Measurements from ENCODE around the gene DUSP22. TPM values are rescaled to one million over a fixed set of nuclear protein-coding genes. Genes with fewer than 3 reads are reported as not detected.

The DUSP22 gene
- total and polyA plus RNA-seq, 2 donors (not counting 1 experiment from before 2014, with no cell fraction given) = 117 to 133 TPM

- intact Hi-C loops (cut with micrococcal nuclease) = no loop called here
- WGBS (ENCODE audit: insufficient coverage) = 83% methylated on average over 9 of the region's 17 CpGs
- Histone ChIP-seq H3K79me2 (ENCODE audit: control insufficient read depth, insufficient read depth, low read length) (no peaks in the 10 kb centered on the region), H3K36me3 (replicated peaks in 1 of 2; ENCODE audit: control extremely low read depth in 1 of 2, control insufficient read depth in 1 of 2, extremely low read depth in 1 of 2, insufficient read depth in 2 of 2, low read length in 1 of 2) (no peaks in the 10 kb centered on the region), H2AFZ (ENCODE audit: insufficient read depth, low read depth, low read length, poor library complexity, severe bottlenecking) (no peak overlapping the region), H3K9me3 (ENCODE audit: control extremely low read depth in 1 of 3, control insufficient read depth in 2 of 3, insufficient read depth in 1 of 3, low read length in 2 of 3) (peaks cover 0 to 24% (median 0%) of the 10 kb centered on the region in 3 donors), H3K4me2 (replicated peaks; ENCODE audit: low read depth, low read length, poor library complexity, severe bottlenecking) (no peak overlapping the region), H3K4me1 (ENCODE audit: control insufficient read depth in 2 of 2, insufficient read depth in 2 of 2, low read length in 2 of 2) (peaks cover 27 to 35% of the 10 kb centered on the region in 2 donors), H4K20me1 (ENCODE audit: control insufficient read depth, insufficient read depth, low read length, poor library complexity, severe bottlenecking) (no peaks in the 10 kb centered on the region), H3K4me3 (ENCODE audit: control extremely low read depth in 1 of 5, extremely low read depth in 1 of 5, insufficient read depth in 1 of 5, low read depth in 2 of 5, low read length in 4 of 5) (no peak overlapping the region), H3K9ac (ENCODE audit: low read length) (no peak overlapping the region), H3K27me3 (replicated peaks in 1 of 4; ENCODE audit: control extremely low read depth in 1 of 4, control insufficient read depth in 3 of 4, insufficient read depth in 4 of 4, low read length in 3 of 4) (peaks cover 0 to 2% (median 0%) of the 10 kb centered on the region in 4 experiments), H3K27ac (ENCODE audit: low read length in 2 of 2) (no peak overlapping the region)
- Mint-ChIP-seq H3K4me3 (no peak overlapping the region), H3K4me1 (peaks cover 42% of the 10 kb centered on the region), H3K9me3 (ENCODE audit: insufficient read depth) (no peaks in the 10 kb centered on the region), H3K27ac (no peak overlapping the region), H3K27me3 (peaks cover 20% of the 10 kb centered on the region)
- no peak for ATAC-seq (ENCODE audit: low read depth)
- DNase-seq = no peak
- ChIA-PET CTCF (no interaction called here), POLR2A (no interaction called here)
- no peak for TF ChIP-seq EZH2 (IDR thresholded peaks at IDR 0.05; ENCODE audit: borderline replicate concordance, insufficient read depth, low read depth, low read length, poor library complexity, severe bottlenecking)
These were observed 75.8 kb downstream of the DUSP22 start for GRCh38 chr6:367891-368630.

- CTCF ChIA-PET = no interaction called here
These were observed 77.5 kb downstream of the DUSP22 start for GRCh38 chr6:369559-370431.

More at GRCh38 chr6:369559-370431, 77.5 kb downstream of the DUSP22 start:
- H3K4me1 ChIP-seq (ENCODE audit: control insufficient read depth in 2 of 2, insufficient read depth in 2 of 2, low read length in 2 of 2) = peaks cover 25 to 34% of the 10 kb centered on the region in 2 donors
- no peak overlapping the region for H3K9ac ChIP-seq (ENCODE audit: low read length)
- H3K27me3 ChIP-seq (replicated peaks in 1 of 4; ENCODE audit: control extremely low read depth in 1 of 4, control insufficient read depth in 3 of 4, insufficient read depth in 4 of 4, low read length in 3 of 4) = peaks cover 0 to 2% (median 0%) of the 10 kb centered on the region in 4 experiments
- H3K4me3 ChIP-seq (ENCODE audit: control extremely low read depth in 1 of 5, extremely low read depth in 1 of 5, insufficient read depth in 1 of 5, low read depth in 2 of 5, low read length in 4 of 5) = no peak overlapping the region
- H3K27ac Mint-ChIP-seq = no peak overlapping the region
- H3K9me3 Mint-ChIP-seq (ENCODE audit: insufficient read depth) = no peaks in the 10 kb centered on the region
- H3K27ac ChIP-seq (ENCODE audit: low read length in 2 of 2) = no peak overlapping the region
- no peak overlapping the region for H3K4me2 ChIP-seq (replicated peaks; ENCODE audit: low read depth, low read length, poor library complexity, severe bottlenecking)
- intact Hi-C loops (cut with micrococcal nuclease) = no loop called here
- POLR2A ChIA-PET = no interaction called here
- 94% methylated on average over 13 of the region's 13 CpGs for WGBS (ENCODE audit: insufficient coverage)
- H3K27me3 Mint-ChIP-seq = peaks cover 20% of the 10 kb centered on the region
- no peak for DNase-seq
- no peak for ATAC-seq (ENCODE audit: low read depth)
- peaks cover 39% of the 10 kb centered on the region for H3K4me1 Mint-ChIP-seq
- H3K79me2 ChIP-seq (ENCODE audit: control insufficient read depth, insufficient read depth, low read length) = no peaks in the 10 kb centered on the region
- peaks cover 0 to 27% (median 0%) of the 10 kb centered on the region in 3 donors for H3K9me3 ChIP-seq (ENCODE audit: control extremely low read depth in 1 of 3, control insufficient read depth in 2 of 3, insufficient read depth in 1 of 3, low read length in 2 of 3)
- TF ChIP-seq EZH2 (IDR thresholded peaks at IDR 0.05; ENCODE audit: borderline replicate concordance, insufficient read depth, low read depth, low read length, poor library complexity, severe bottlenecking) = no peak
- no peak for TF ChIP-seq CTCF (IDR thresholded peaks at IDR 0.05)
- H2AFZ ChIP-seq (ENCODE audit: insufficient read depth, low read depth, low read length, poor library complexity, severe bottlenecking) = no peak overlapping the region
- H4K20me1 ChIP-seq (ENCODE audit: control insufficient read depth, insufficient read depth, low read length, poor library complexity, severe bottlenecking) = no peaks in the 10 kb centered on the region
- H3K4me3 Mint-ChIP-seq = no peak overlapping the region
- no peaks in the 10 kb centered on the region for H3K36me3 ChIP-seq (replicated peaks in 1 of 2; ENCODE audit: control extremely low read depth in 1 of 2, control insufficient read depth in 1 of 2, extremely low read depth in 1 of 2, insufficient read depth in 2 of 2, low read length in 1 of 2)
